Mucosa of stomach (tissue), 1 donor: Measurements from ENCODE around the gene HHATL.

Experiments used
- H3K27me3 ChIP-seq: one replicate; pipeline ENCODE4 v1.7.0; 2013; ENCODE audit warnings: mild to moderate bottlenecking, low read length; ENCODE audit not compliant: control insufficient read depth, insufficient read depth
- H3K36me3 ChIP-seq: one replicate; pipeline ENCODE4 v1.7.0; 2013; ENCODE audit warnings: low read length; ENCODE audit not compliant: control insufficient read depth, insufficient read depth
- H3K4me1 ChIP-seq: one replicate; pipeline ENCODE4 v1.7.0; 2013; ENCODE audit warnings: mild to moderate bottlenecking, low read length; ENCODE audit not compliant: control insufficient read depth, insufficient read depth
- H3K4me3 ChIP-seq: one replicate; pipeline ENCODE4 v1.7.0; 2013; ENCODE audit warnings: low read length
- H3K9ac ChIP-seq: one replicate; pipeline ENCODE4 v1.7.0; 2013; ENCODE audit warnings: mild to moderate bottlenecking, low read length, moderate library complexity
- H3K9me3 ChIP-seq: one replicate; pipeline ENCODE4 v1.7.0; 2013; ENCODE audit warnings: mild to moderate bottlenecking, low read length, moderate library complexity; ENCODE audit not compliant: control insufficient read depth
- donor health status: Pancreatic carcinoma.

Gene HHATL

GRCh38 chr3:42742688-42743087 lies 40.1 kb upstream of the HHATL start:
- Histone ChIP-seq H3K9me3 (no peaks in the 10 kb centered on the region), H3K9ac (no peak overlapping the region), H3K4me3 (no peak overlapping the region), H3K27me3 (no peaks in the 10 kb centered on the region), H3K36me3 (no peaks in the 10 kb centered on the region), H3K4me1 (peaks cover 9% of the 10 kb centered on the region)

- Histone ChIP-seq H3K4me3 (no peak overlapping the region), H3K9ac (no peak overlapping the region), H3K9me3 (no peaks in the 10 kb centered on the region), H3K36me3 (no peaks in the 10 kb centered on the region), H3K4me1 (peaks cover 9% of the 10 kb centered on the region), H3K27me3 (no peaks in the 10 kb centered on the region)
Measured at GRCh38 chr3:42742259-42742658, 39.7 kb upstream of the HHATL start.

- Histone ChIP-seq H3K9me3 (no peaks in the 10 kb centered on the region), H3K36me3 (no peaks in the 10 kb centered on the region), H3K9ac (no peak overlapping the region), H3K4me3 (no peak overlapping the region), H3K27me3 (no peaks in the 10 kb centered on the region), H3K4me1 (peaks cover 9% of the 10 kb centered on the region)
Measured at GRCh38 chr3:42741796-42742195, 39.2 kb upstream of the HHATL start.

- Histone ChIP-seq H3K27me3 (no peaks in the 10 kb centered on the region), H3K36me3 (no peaks in the 10 kb centered on the region), H3K9ac (no peak overlapping the region), H3K9me3 (no peaks in the 10 kb centered on the region), H3K4me3 (no peak overlapping the region), H3K4me1 (no peaks in the 10 kb centered on the region)
Measured at GRCh38 chr3:42739401-42740158, 37.0 kb upstream of the HHATL start.

- Histone ChIP-seq H3K4me3 (no peak overlapping the region), H3K9ac (no peak overlapping the region), H3K9me3 (no peaks in the 10 kb centered on the region), H3K36me3 (no peaks in the 10 kb centered on the region), H3K27me3 (no peaks in the 10 kb centered on the region), H3K4me1 (no peaks in the 10 kb centered on the region)
Measured at GRCh38 chr3:42736531-42736930, 33.9 kb upstream of the HHATL start.

- H3K36me3 ChIP-seq, result no peaks in the 10 kb centered on the region
- no peaks in the 10 kb centered on the region for H3K9me3 ChIP-seq
- H3K4me1 ChIP-seq, result no peaks in the 10 kb centered on the region
- no peak overlapping the region for H3K9ac ChIP-seq
- no peaks in the 10 kb centered on the region for H3K27me3 ChIP-seq
- no peak overlapping the region for H3K4me3 ChIP-seq
Measured at GRCh38 chr3:42736081-42736480, 33.5 kb upstream of the HHATL start.

- Histone ChIP-seq H3K36me3 (no peaks in the 10 kb centered on the region), H3K4me3 (no peak overlapping the region), H3K9ac (no peak overlapping the region), H3K27me3 (no peaks in the 10 kb centered on the region), H3K4me1 (no peaks in the 10 kb centered on the region), H3K9me3 (no peaks in the 10 kb centered on the region)
Measured at GRCh38 chr3:42735615-42736014, 33.0 kb upstream of the HHATL start.

- Histone ChIP-seq H3K27me3 (no peaks in the 10 kb centered on the region), H3K4me1 (no peaks in the 10 kb centered on the region), H3K9ac (no peak overlapping the region), H3K4me3 (no peak overlapping the region), H3K9me3 (no peaks in the 10 kb centered on the region), H3K36me3 (no peaks in the 10 kb centered on the region)
Measured at GRCh38 chr3:42735019-42735418, 32.4 kb upstream of the HHATL start.

- Histone ChIP-seq H3K9ac (no peak overlapping the region), H3K4me3 (no peak overlapping the region), H3K27me3 (no peaks in the 10 kb centered on the region), H3K36me3 (no peaks in the 10 kb centered on the region), H3K4me1 (no peaks in the 10 kb centered on the region), H3K9me3 (no peaks in the 10 kb centered on the region)
Measured at GRCh38 chr3:42734263-42734860, 31.8 kb upstream of the HHATL start.

- no peaks in the 10 kb centered on the region for H3K27me3 ChIP-seq
- no peaks in the 10 kb centered on the region for H3K4me1 ChIP-seq
- no peaks in the 10 kb centered on the region for H3K9me3 ChIP-seq
- H3K36me3 ChIP-seq, result no peaks in the 10 kb centered on the region
- H3K4me3 ChIP-seq, result no peak overlapping the region
- H3K9ac ChIP-seq, result no peak overlapping the region
Measured at GRCh38 chr3:42733501-42734262, 31.1 kb upstream of the HHATL start.

- Histone ChIP-seq H3K4me3 (no peak overlapping the region), H3K4me1 (no peaks in the 10 kb centered on the region), H3K9ac (no peak overlapping the region), H3K27me3 (no peaks in the 10 kb centered on the region), H3K9me3 (no peaks in the 10 kb centered on the region), H3K36me3 (no peaks in the 10 kb centered on the region)
Measured at GRCh38 chr3:42732829-42733459, 30.3 kb upstream of the HHATL start.
